H1 (cell line): ENCODE data around the gene PYCARD. TPM values are rescaled to one million over a fixed set of nuclear protein-coding genes. Genes with fewer than 3 reads are reported as not detected.

Source experiments
- CTCF ChIA-PET: fragments of 300-600 bp; sonication (Branson Sonifier 250); formaldehyde crosslinking; loops from one replicate; lab custom pipeline; 2021; ENCODE audit not compliant: partially characterized antibody; lab: Charles Lee
- POLR2A ChIA-PET: fragments of 300-600 bp; sonication (Branson Sonifier 250); formaldehyde crosslinking; loops from one replicate; lab custom pipeline; 2021; ENCODE audit warnings: inconsistent platforms; ENCODE audit not compliant: partially characterized antibody; lab: Charles Lee
- DNase-seq, 2 experiments: peaks; one replicate each; pipeline versions ENCODE4 v3.0.0 to v3.0.0-alpha.2; 2010 to 2022; ENCODE audit warnings: low spot score in 2 of 2, low read depth in 1 of 2, mixed read lengths in 1 of 2
- FAIRE-seq: peaks from 2 replicates; lab custom pipeline; 2011; peaks lifted over from hg19 to GRCh38; lab: Jason Lieb, UNC
- H2AFZ ChIP-seq: 2 replicates; pipeline ENCODE4 v1.8.1; 2012; ENCODE audit warnings: low read length, inconsistent platforms
- H2AK5ac ChIP-seq: 2 replicates; pipeline ENCODE4 v1.6.1; 2013; ENCODE audit warnings: low read depth, low read length
- H2BK120ac ChIP-seq: replicated peaks from 2 replicates; pipeline ENCODE3; 2013; ENCODE audit warnings: low read depth, low read length, inconsistent platforms
- H2BK12ac ChIP-seq: 2 replicates; pipeline ENCODE4 v1.6.1; 2013; ENCODE audit warnings: low read depth, low read length
- H2BK15ac ChIP-seq: 2 replicates; pipeline ENCODE4 v1.6.1; 2013; ENCODE audit warnings: low read length
- H2BK20ac ChIP-seq: 2 replicates; pipeline ENCODE4 v1.6.1; 2013; ENCODE audit warnings: low read length
- H2BK5ac ChIP-seq: 2 replicates; pipeline ENCODE4 v1.6.1; 2013; ENCODE audit warnings: low read depth, low read length
- H3K14ac ChIP-seq: 2 replicates; pipeline ENCODE4 v1.6.1; 2013; ENCODE audit warnings: inconsistent platforms; ENCODE audit not compliant: insufficient read length
- H3K18ac ChIP-seq: 2 replicates; pipeline ENCODE4 v1.6.1; 2013; ENCODE audit warnings: low read length; ENCODE audit errors: extremely low read depth
- H3K23ac ChIP-seq: 2 replicates; pipeline ENCODE4 v1.6.1; 2013; ENCODE audit warnings: inconsistent platforms; ENCODE audit not compliant: insufficient read length
- H3K23me2 ChIP-seq: 2 replicates; pipeline ENCODE4 v1.6.1; 2013; ENCODE audit warnings: low read depth, low read length
- H3K27ac ChIP-seq: 2 replicates; pipeline ENCODE4 v1.6.1; 2011; ENCODE audit warnings: low read depth, low read length, inconsistent platforms
- H3K27me3 ChIP-seq, 4 experiments: replicated peaks in 1 of 4; 1 replicate in 1 of 4; 2 replicates in 3 of 4; pipeline versions ENCODE4 v1.6.1 to v1.8.1; 2011 to 2013; ENCODE audit warnings: low read length in 3 of 4, mild to moderate bottlenecking in 3 of 4, inconsistent platforms in 2 of 4, mixed read lengths in 2 of 4, moderate library complexity in 1 of 4; ENCODE audit not compliant: control insufficient read depth in 3 of 4, insufficient read depth in 3 of 4; ENCODE audit errors: extremely low read depth in 1 of 4
- H3K36me3 ChIP-seq, 4 experiments: 2 replicates each; pipeline versions ENCODE4 v1.6.1 to v1.8.1; 2011 to 2013; ENCODE audit warnings: mild to moderate bottlenecking in 4 of 4, low read length in 3 of 4, moderate library complexity in 2 of 4, control low read depth in 1 of 4, inconsistent platforms in 1 of 4; ENCODE audit not compliant: insufficient read depth in 4 of 4, control insufficient read depth in 2 of 4
- H3K4ac ChIP-seq: replicated peaks from 2 replicates; pipeline ENCODE3; 2013; ENCODE audit warnings: low read length, low read depth, mixed read lengths, inconsistent platforms; ENCODE audit not compliant: insufficient read length
- H3K4me1 ChIP-seq, 4 experiments: replicated peaks in 1 of 4; 1 replicate in 1 of 4; 2 replicates in 3 of 4; pipeline versions ENCODE4 v1.6.1 to v1.8.1; 2011 to 2013; ENCODE audit warnings: low read length in 3 of 4, inconsistent platforms in 2 of 4, mixed read lengths in 1 of 4; ENCODE audit not compliant: insufficient read depth in 4 of 4, control insufficient read depth in 3 of 4
- H3K4me2 ChIP-seq, 2 experiments: 2 replicates each; pipeline versions ENCODE4 v1.6.1 to v1.8.1; 2011 to 2013; ENCODE audit warnings: low read depth in 2 of 2, low read length in 2 of 2, control low read depth in 1 of 2, inconsistent platforms in 1 of 2, mild to moderate bottlenecking in 1 of 2; ENCODE audit not compliant: insufficient read depth in 1 of 2
- H3K4me3 ChIP-seq, 4 experiments: fragments of 200-600, 300-600 bp in 1 of 4; sonication (generic), shearing (Covaris generic), sonication (Bioruptor Twin) in 1 of 4; 2 replicates each; pipeline versions ENCODE4 v1.5.1 to v1.8.1; 2011 to 2016; ENCODE audit warnings: low read length in 4 of 4, low read depth in 3 of 4, control low read depth in 2 of 4, inconsistent platforms in 2 of 4, mild to moderate bottlenecking in 2 of 4, mixed read lengths in 1 of 4, moderate library complexity in 1 of 4; ENCODE audit not compliant: insufficient read depth in 2 of 4; ENCODE audit errors: extremely low read depth in 1 of 4
- H3K56ac ChIP-seq: replicated peaks from 2 replicates; pipeline ENCODE3; 2013; ENCODE audit warnings: low read depth, mild to moderate bottlenecking, mixed read lengths, low read length, inconsistent platforms; ENCODE audit not compliant: insufficient read length
- H3K79me1 ChIP-seq: 2 replicates; pipeline ENCODE4 v1.6.1; 2013; ENCODE audit warnings: low read depth, low read length, control low read depth
- H3K79me2 ChIP-seq, 2 experiments: 2 replicates each; pipeline versions ENCODE4 v1.6.1 to v1.8.1; 2012 to 2013; ENCODE audit warnings: low read length in 2 of 2, mild to moderate bottlenecking in 2 of 2, inconsistent platforms in 1 of 2; ENCODE audit not compliant: insufficient read depth in 2 of 2, control insufficient read depth in 1 of 2
- H3K9ac ChIP-seq, 4 experiments: replicated peaks in 1 of 4; 1 replicate in 1 of 4; 2 replicates in 3 of 4; pipeline versions ENCODE4 v1.6.1 to v1.8.1; 2011 to 2013; ENCODE audit warnings: low read depth in 3 of 4, low read length in 3 of 4, control low read depth in 2 of 4, mild to moderate bottlenecking in 2 of 4, moderate library complexity in 2 of 4, inconsistent platforms in 1 of 4; ENCODE audit errors: extremely low read depth in 1 of 4
- H3K9me3 ChIP-seq, 2 experiments: 2 replicates each; pipeline versions ENCODE4 v1.6.1 to v1.8.1; 2012 to 2013; ENCODE audit warnings: mild to moderate bottlenecking in 2 of 2, moderate library complexity in 2 of 2, control low read depth in 1 of 2, inconsistent platforms in 1 of 2, low read depth in 1 of 2, low read length in 1 of 2, mixed read lengths in 1 of 2; ENCODE audit not compliant: insufficient read depth in 2 of 2
- H4K20me1 ChIP-seq, 2 experiments: replicated peaks in 1 of 2; 2 replicates each; pipeline versions ENCODE3 to v1.8.1; 2011 to 2013; ENCODE audit warnings: inconsistent platforms in 2 of 2, low read length in 2 of 2, mild to moderate bottlenecking in 1 of 2; ENCODE audit not compliant: insufficient read depth in 2 of 2, control insufficient read depth in 1 of 2
- H4K5ac ChIP-seq: 2 replicates; pipeline ENCODE4 v1.6.1; 2013; ENCODE audit warnings: low read length, low read depth, mixed read lengths, inconsistent platforms; ENCODE audit not compliant: insufficient read length
- H4K8ac ChIP-seq: 2 replicates; pipeline ENCODE4 v1.8.0; 2013; ENCODE audit warnings: mild to moderate bottlenecking, moderate library complexity, low read length, inconsistent platforms; ENCODE audit not compliant: insufficient read depth; ENCODE audit errors: extremely low read depth
- H4K91ac ChIP-seq: replicated peaks from 2 replicates; pipeline ENCODE3; 2013; ENCODE audit warnings: low read length, mixed read lengths, inconsistent platforms; ENCODE audit not compliant: insufficient read length
- CBX8 ChIP-seq: fragments of 300-800, 300-1000 bp; sonication (generic); IDR thresholded peaks from 2 replicates; pipeline ENCODE4 v1.7.1; 2016; ENCODE audit warnings: low read depth, low read length, borderline replicate concordance
- CHD2 ChIP-seq: IDR thresholded peaks from 2 replicates; pipeline ENCODE4 v1.6.1; 2012; ENCODE audit warnings: low read length, improper control_type of control experiment
- EP300 ChIP-seq, 2 experiments: IDR thresholded peaks; 1 replicate in 1 of 2; 2 replicates in 1 of 2; pipeline ENCODE4 v1.6.1; 2011 to 2012; ENCODE audit warnings: low read depth in 2 of 2, low read length in 2 of 2, mild to moderate bottlenecking in 2 of 2, borderline replicate concordance in 1 of 2, inconsistent platforms in 1 of 2, moderate library complexity in 1 of 2
- GTF2F1 ChIP-seq: IDR thresholded peaks from 2 replicates; pipeline ENCODE4 v1.6.1; 2012; ENCODE audit warnings: low read depth, low read length, improper control_type of control experiment, borderline replicate concordance
- HDAC6 ChIP-seq: IDR thresholded peaks from one replicate; pipeline ENCODE4 v1.7.1; 2012; ENCODE audit warnings: low read depth, mild to moderate bottlenecking, inconsistent platforms, low read length, moderate library complexity
- KDM5A ChIP-seq: fragments of 200-600 bp; IDR thresholded peaks from 2 replicates; pipeline ENCODE4 v1.7.1; 2012; ENCODE audit warnings: mild to moderate bottlenecking, low read length, inconsistent platforms, mixed read lengths
- SIN3A ChIP-seq, 2 experiments: IDR thresholded peaks in 1 of 2; conservative IDR thresholded peaks in 1 of 2; 2 replicates each; pipeline ENCODE4 v1.6.1; 2011 to 2012; ENCODE audit warnings: low read length in 2 of 2, improper control_type of control experiment in 1 of 2, low read depth in 1 of 2, mild to moderate bottlenecking in 1 of 2
- TCF12 ChIP-seq: IDR thresholded peaks from 2 replicates; pipeline ENCODE4 v1.6.1; 2011; ENCODE audit warnings: low read depth, mild to moderate bottlenecking, low read length
- YY1 ChIP-seq: IDR thresholded peaks from 2 replicates; pipeline ENCODE4 v1.6.1; 2011; ENCODE audit warnings: low read depth, mild to moderate bottlenecking, low read length
- WGBS, 2 experiments: shearing (Covaris generic) in 1 of 2; methylation state at CpG; one replicate each; pipeline versions ENCODE4 v1.1.6 to v1.1.7; 2013 to 2015; ENCODE audit warnings: low lambda C conversion rate in 2 of 2, mixed read lengths in 2 of 2, inconsistent platforms in 1 of 2, low coverage in 1 of 2, missing lambda C conversion rate in 1 of 2; ENCODE audit not compliant: insufficient replicate concordance in 2 of 2, insufficient coverage in 1 of 2, insufficient read length in 1 of 2; ENCODE audit errors: extremely low coverage in 1 of 2, missing lambda C conversion rate in 1 of 2; 5-methylcytosine and 5-hydroxymethylcytosine counted together
- polyA plus RNA-seq, 7 experiments: library from polyadenylated mRNA; depleted of rRNA in 3 of 7; stranded (reverse) in 5 of 7; unstranded in 2 of 7; fragments of >200 nt in 5 of 7; fragments of 200-250 nt in 2 of 7; gene quantifications; 1 replicate in 5 of 7; 2 replicates in 1 of 7; 4 replicates in 1 of 7; pipeline versions ENCODE4 v1.2.1 to v1.2.3, GENCODE V29; 2011 to 2013; ENCODE audit warnings: missing spikeins in 2 of 7, mixed read lengths in 2 of 7
- total RNA-seq: library from RNA; stranded (reverse); fragmentation: NEBNext Ultra II Directional; extraction: Animal tissue kit (Norgen Biotek cat#: 25700); gene quantifications from 2 replicates; pipeline ENCODE4 v1.2.1, GENCODE V29; 2021

PYCARD gene
- total and polyA plus RNA-seq, 2 of the 8 experiments (the other 6 are each of a cell fraction or from before 2014, with no cell fraction given), result 29.9 to 77.9 TPM

DNA sequence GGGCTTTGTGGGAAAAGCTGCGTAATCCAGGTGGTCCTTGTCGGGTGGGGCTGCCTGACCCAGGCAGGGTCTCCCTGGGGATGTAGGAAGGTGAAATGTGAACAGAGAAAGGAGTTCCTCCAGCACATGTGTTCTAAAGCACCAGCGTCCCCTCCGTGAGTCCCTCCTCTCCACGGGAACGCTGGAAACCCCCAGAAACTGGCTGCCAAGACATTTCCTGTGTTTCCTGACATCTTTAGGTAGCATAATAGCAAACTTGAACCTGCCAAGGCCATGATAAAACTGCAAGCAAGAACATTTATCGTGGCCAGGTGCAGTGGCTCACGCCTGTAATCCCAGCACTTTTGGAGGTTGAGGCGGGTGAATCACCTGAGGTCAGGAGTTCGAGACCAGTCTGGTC lies 26.9 kb upstream of the PYCARD start:
- Histone ChIP-seq H3K27ac (no peak overlapping the region), H3K9ac (no peak overlapping the region), H4K91ac (no peak overlapping the region), H4K5ac (no peak overlapping the region), H3K79me2 (no peaks in the 10 kb centered on the region), H3K36me3 (no peaks in the 10 kb centered on the region), H3K23ac (no peak overlapping the region), H3K14ac (no peak overlapping the region), H2AK5ac (no peak overlapping the region), H2BK5ac (no peak overlapping the region), H4K20me1 (no peaks in the 10 kb centered on the region), H3K79me1 (no peaks in the 10 kb centered on the region), H2BK12ac (no peak overlapping the region), H3K4ac (peak overlapping the region; percentile 35), H2BK15ac (no peak overlapping the region), H3K4me3 (no peak overlapping the region), H3K4me1 (no peaks in the 10 kb centered on the region), H4K8ac (no peak overlapping the region), H3K27me3 (no peaks in the 10 kb centered on the region), H3K56ac (no peak overlapping the region), H2AFZ (no peak overlapping the region), H2BK120ac (no peak overlapping the region), H2BK20ac (no peak overlapping the region), H3K4me2 (no peak overlapping the region), H3K9me3 (peaks cover 0 to 12% of the 10 kb centered on the region in 2 experiments; a peak in 1 of 4 replicates), H3K18ac (no peak overlapping the region), H3K23me2 (no peaks in the 10 kb centered on the region)
- 84% methylated on average over 10 of the region's 10 CpGs; no CpG with 5 or more reads in 1 of the 2 experiments for WGBS, 2 experiments
- FAIRE-seq (no peak), DNase-seq (no peak)
- TF ChIP-seq KDM5A, result no peak
- no peak for TF ChIP-seq CBX8
- no peak for TF ChIP-seq TCF12
- TF ChIP-seq YY1, result no peak
- TF ChIP-seq SIN3A (conservative IDR thresholded peaks at IDR 0.05 in 1 of 2, IDR thresholded peaks at IDR 0.05 in 1 of 2; ENCODE audit: low read depth in 1 of 2, low read length in 2 of 2), result no peak
- TF ChIP-seq HDAC6, result no peak
- no peak for TF ChIP-seq CHD2
- no peak for TF ChIP-seq GTF2F1
- no peak for TF ChIP-seq EP300 (IDR thresholded peaks at IDR 0.05; ENCODE audit: borderline replicate concordance in 1 of 2, low read depth in 2 of 2, low read length in 2 of 2)
- CTCF ChIA-PET, result interaction anchor here (0.9 to 1.1 kb wide), 2 partner anchors 44 to 101 kb away, joined by 4 read pairs; no protein-coding TSS in a partner anchor
- POLR2A ChIA-PET, result interaction anchor here (0.6 kb wide), 1 partner anchor 44 kb away, joined by 3 read pairs; no protein-coding TSS in a partner anchor
